ENCODE data around the gene SPAAR. TPM values are rescaled to one million over a fixed set of nuclear protein-coding genes. Genes with fewer than 3 reads are reported as not detected.

SPAAR gene
- total and polyA plus RNA-seq, 9 of the 15 experiments (the other 6 are each of a cell fraction or from before 2014, with no cell fraction given) = not detected

GRCh38 chr9:35923927-35924763 lies 14.9 kb downstream of the SPAAR start (continued):
- TF ChIP-seq KLF16 (IDR thresholded peaks at IDR 0.05) (peak; percentile 81), STAT6 (CRISPR knock-in tag; IDR thresholded peaks at IDR 0.05) (no peak), TBP (optimal IDR thresholded peaks at IDR 0.05; ENCODE audit: low read depth, low read length) (peak; percentile 21), YY1 (IDR thresholded peaks at IDR 0.05; ENCODE audit: borderline replicate concordance in 1 of 3, control insufficient read depth in 1 of 3, extremely low read depth in 1 of 3, insufficient read depth in 3 of 3, insufficient read length in 1 of 3, insufficient replicate concordance in 2 of 3, low read depth in 1 of 3, low read length in 2 of 3) (peak in 1 of 3 experiments; percentile 87), SMC3 (conservative IDR thresholded peaks at IDR 0.05; ENCODE audit: insufficient read depth, low read depth, low read length) (no peak), SIN3A (IDR thresholded peaks at IDR 0.05; ENCODE audit: borderline replicate concordance in 2 of 2, control insufficient read depth in 1 of 2, low read depth in 2 of 2, low read length in 2 of 2) (no peak)
- TF ChIP-seq, protein P1, sequence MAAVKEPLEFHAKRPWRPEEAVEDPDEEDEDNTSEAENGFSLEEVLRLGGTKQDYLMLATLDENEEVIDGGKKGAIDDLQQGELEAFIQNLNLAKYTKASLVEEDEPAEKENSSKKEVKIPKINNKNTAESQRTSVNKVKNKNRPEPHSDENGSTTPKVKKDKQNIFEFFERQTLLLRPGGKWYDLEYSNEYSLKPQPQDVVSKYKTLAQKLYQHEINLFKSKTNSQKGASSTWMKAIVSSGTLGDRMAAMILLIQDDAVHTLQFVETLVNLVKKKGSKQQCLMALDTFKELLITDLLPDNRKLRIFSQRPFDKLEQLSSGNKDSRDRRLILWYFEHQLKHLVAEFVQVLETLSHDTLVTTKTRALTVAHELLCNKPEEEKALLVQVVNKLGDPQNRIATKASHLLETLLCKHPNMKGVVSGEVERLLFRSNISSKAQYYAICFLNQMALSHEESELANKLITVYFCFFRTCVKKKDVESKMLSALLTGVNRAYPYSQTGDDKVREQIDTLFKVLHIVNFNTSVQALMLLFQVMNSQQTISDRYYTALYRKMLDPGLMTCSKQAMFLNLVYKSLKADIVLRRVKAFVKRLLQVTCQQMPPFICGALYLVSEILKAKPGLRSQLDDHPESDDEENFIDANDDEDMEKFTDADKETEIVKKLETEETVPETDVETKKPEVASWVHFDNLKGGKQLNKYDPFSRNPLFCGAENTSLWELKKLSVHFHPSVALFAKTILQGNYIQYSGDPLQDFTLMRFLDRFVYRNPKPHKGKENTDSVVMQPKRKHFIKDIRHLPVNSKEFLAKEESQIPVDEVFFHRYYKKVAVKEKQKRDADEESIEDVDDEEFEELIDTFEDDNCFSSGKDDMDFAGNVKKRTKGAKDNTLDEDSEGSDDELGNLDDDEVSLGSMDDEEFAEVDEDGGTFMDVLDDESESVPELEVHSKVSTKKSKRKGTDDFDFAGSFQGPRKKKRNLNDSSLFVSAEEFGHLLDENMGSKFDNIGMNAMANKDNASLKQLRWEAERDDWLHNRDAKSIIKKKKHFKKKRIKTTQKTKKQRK (IDR thresholded peaks at IDR 0.05; ENCODE audit: borderline replicate concordance, low read depth, low read length) = no peak
- TF ChIP-seq, protein P2, sequence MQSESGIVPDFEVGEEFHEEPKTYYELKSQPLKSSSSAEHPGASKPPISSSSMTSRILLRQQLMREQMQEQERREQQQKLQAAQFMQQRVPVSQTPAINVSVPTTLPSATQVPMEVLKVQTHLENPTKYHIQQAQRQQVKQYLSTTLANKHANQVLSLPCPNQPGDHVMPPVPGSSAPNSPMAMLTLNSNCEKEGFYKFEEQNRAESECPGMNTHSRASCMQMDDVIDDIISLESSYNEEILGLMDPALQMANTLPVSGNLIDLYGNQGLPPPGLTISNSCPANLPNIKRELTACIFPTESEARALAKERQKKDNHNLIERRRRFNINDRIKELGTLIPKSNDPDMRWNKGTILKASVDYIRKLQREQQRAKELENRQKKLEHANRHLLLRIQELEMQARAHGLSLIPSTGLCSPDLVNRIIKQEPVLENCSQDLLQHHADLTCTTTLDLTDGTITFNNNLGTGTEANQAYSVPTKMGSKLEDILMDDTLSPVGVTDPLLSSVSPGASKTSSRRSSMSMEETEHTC (IDR thresholded peaks at IDR 0.05) = no peak

Measured in K562 (cell line).